HG03139 (cell line): ENCODE data around the gene THYN1.
A peak's percentile ranks its signal among the peaks of the same experiment; 100 is the strongest.
"Not testable (repeated sequence)": the region's sequence is repeated elsewhere in the genome, so short reads cannot be mapped to it uniquely, and the experiment has no call there.

ENCODE experiments used
- ATAC-seq: cut with Tn5 transposase; IDR thresholded peaks from one replicate; pipeline ENCODE4 v1.9.1; 2021; ENCODE audit not compliant: unreplicated experiment

THYN1 gene

DNA sequence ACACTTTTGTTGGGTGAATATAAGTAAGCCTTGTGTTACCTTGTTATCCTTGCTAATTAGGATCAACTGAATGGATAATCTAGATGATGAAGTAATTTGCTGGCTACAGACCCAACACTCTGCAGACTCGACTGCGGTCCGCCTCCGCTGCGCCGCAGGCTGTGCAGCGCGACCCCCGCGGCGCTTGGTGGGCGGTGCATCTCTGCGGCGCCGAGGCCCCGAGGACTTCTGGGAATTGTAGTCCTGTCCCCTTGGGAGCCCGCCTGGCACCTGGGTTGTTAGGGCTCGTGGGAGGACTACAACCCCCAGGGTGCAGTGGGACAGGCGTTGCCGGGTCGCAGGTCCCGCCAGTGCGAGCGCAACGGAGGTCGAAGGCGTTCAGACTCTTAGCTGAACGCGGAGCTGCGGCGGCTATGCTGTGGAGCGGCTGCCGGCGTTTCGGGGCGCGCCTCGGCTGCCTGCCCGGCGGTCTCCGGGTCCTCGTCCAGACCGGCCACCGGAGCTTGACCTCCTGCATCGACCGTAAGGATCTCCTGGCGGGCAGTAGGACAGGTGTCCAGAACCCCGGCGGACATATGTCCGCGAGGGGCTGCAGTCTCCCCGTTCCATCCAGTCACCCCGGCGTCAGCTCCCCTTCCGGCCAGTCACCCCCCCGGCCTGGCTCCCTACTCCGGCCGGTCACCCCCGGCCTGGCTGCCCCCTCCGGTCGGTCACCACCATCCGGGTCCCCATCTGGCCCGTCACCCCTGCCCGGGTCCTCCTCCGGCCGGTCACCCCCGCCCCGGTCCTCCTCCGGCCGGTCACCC lies at the start of gene THYN1, which contains the start of gene ACAD8:
TSS of gene THYN1 (minus strand) at position 165 of the 806 bp plus-strand sequence. CDS start 470 bp downstream, outside the sequence.
TSS of gene ACAD8 (plus strand) at position 381 of the 806 bp plus-strand sequence. CDS start at position 414, 33 bp downstream.
- peak; percentile 99 for ATAC-seq

DNA sequence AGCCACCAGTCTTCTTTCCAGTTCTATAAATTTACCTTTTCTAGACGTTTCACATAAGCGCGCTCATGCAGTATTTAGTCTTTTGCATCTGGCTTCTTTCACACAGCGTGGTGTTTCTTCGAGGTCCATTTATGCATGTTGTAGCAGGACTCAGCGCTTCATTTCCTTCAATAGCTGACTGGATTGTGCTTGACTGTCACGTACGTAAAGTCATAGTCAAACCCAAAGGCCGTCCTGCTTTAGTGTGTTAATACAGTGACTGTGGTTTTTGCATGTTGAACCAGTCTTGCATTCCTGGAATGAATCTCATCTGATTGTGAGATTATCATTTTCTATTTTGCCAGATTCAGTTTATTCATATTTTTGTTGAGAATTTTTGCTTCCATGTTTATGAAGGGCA lies 41.5 kb upstream of the THYN1 start:
- no peak for ATAC-seq

GRCh38 chr11:134293119-134294113 lies 40.3 kb upstream of the THYN1 start:
- ATAC-seq = no peak

GRCh38 chr11:134292661-134293060 lies 39.5 kb upstream of the THYN1 start:
- ATAC-seq = no peak

- ATAC-seq = no peak
These were observed 38.0 kb upstream of the THYN1 start for GRCh38 chr11:134291196-134291595.

DNA sequence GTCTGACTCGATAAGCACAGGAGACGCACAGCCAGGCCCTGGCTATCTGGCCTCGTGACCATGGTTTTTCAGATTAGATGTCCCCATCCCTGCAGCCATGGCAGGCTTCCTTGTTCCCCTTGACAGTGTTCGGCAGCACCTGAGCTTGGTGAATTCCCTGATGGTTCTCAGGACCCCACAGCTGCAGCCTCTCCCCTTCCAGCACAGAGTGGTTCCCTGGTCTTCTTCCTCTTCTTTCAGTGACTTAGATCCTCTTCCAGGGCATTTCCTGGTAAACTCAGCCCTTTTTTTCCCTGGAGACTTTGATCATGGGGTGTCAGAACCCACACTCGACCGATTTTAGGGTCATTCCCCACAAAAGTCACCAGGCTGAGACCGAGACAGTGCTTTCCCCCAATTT lies 37.5 kb upstream of the THYN1 start:
- ATAC-seq = no peak

DNA sequence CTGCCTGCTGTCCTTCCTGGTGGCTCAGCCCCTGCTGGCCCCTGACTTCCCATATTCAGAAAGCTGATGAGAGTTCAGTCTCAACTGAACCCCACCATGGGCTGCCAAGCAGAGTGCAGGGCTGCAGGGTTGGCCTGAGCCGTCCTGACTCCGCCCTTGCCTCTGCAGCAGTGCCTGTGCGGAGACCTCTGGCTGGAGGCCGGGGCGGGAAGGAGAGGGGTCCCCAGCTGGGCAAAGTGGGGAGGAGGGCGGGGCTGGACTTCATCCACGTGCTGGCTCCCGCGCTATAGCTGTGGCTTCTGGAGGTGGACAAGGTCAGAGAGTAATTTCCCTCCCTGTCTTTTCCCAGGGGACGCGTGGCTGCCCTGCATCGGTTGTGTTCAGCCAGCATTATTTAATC lies 36.6 kb upstream of the THYN1 start:
- no peak for ATAC-seq

- no peak for ATAC-seq
These were observed 36.0 kb upstream of the THYN1 start for GRCh38 chr11:134289167-134289566.

DNA sequence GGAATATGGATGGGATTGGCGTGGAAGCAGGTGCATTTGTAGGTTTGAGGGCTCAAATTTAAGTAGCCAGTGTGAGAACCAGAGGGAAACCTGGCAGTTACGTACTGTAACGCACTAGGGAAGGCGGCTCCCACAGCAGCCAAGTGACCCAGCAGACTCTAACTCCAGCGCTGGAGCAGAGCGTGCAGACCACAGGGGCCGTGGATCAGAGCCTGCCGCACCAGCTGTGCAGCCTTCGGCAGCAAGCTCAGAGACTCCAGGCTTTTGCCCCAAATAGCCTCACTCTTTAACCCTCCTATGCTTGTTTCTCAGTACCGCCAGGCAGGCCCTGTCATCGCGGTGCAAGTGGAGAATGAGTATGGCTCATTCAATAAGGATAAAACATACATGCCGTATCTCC lies 35.3 kb upstream of the THYN1 start:
- ATAC-seq = no peak

DNA sequence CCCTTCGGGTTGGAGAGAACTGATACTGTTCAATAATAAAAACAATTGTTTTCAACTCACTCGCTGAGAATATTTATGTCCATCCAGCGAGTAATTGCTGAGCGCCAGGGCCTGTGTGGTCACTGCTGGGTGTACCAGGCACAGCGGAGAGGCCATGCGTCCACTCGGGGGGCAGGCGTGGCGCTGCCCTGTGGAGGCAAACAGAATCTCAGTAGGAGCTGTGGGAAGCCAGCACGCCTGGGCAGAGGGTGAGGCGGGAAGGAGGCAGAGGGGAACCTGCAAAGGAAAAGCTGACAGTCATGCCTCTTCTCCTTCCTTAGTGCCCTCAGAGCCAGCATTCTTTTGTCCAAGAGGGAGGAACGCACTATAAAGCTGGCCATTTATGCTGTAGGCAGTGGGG lies 34.4 kb upstream of the THYN1 start:
- ATAC-seq = no peak

DNA sequence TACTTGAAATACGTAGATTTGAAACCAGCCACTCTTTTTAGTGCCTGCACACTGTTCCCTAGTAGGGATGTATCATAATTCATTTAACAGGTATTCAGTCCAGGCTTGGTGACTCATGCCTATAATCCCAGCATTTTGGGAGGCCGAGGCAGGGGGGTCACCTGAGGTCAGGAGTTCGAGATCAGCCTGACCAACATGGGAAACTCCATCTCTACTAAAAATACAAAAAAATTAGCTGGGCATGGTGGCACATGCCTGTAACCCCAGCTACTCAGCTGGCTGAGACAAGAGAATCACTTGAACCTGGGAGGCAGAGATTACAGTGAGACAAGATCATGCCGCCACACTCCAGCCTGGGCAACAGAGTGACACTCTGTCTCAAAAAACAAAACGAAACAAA lies 31.2 kb upstream of the THYN1 start:
- not testable (repeated sequence) for ATAC-seq

DNA sequence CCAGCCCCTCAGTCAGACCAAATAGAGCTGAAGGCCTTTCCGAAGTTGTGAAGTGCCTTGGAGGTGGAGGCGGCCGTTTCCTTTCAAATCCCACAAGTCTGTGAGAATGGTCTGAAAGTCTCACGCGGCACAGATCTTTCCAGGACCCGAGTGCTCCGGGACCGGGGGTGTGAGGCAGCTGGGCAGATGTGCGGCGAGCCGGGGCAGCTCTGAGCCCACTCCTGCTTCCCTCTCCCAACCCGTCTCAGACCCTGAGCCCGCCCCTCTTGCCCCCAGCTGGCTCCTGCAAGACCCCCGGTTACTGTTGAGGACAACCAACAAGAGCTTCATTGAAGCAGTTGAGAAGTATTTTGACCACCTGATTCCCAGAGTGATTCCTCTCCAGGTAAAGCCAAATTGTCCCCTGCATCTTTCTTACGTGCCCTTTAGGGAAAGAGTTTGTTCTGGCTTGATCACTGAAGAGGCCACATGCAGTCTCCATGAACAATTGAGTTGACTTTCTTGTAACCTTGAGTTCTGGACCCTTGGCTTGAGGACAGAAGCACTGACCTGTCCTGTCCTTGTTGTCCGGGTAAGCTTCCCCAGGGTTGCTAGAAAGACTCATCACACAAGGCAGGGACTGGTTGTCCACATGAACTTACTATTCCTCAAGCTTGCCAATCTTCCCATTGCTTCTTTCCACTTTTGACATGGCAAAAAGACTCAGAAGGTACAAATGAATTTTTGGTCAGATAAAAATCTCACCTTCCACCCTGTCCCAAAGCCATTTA lies 30.5 kb upstream of the THYN1 start:
- no peak for ATAC-seq

DNA sequence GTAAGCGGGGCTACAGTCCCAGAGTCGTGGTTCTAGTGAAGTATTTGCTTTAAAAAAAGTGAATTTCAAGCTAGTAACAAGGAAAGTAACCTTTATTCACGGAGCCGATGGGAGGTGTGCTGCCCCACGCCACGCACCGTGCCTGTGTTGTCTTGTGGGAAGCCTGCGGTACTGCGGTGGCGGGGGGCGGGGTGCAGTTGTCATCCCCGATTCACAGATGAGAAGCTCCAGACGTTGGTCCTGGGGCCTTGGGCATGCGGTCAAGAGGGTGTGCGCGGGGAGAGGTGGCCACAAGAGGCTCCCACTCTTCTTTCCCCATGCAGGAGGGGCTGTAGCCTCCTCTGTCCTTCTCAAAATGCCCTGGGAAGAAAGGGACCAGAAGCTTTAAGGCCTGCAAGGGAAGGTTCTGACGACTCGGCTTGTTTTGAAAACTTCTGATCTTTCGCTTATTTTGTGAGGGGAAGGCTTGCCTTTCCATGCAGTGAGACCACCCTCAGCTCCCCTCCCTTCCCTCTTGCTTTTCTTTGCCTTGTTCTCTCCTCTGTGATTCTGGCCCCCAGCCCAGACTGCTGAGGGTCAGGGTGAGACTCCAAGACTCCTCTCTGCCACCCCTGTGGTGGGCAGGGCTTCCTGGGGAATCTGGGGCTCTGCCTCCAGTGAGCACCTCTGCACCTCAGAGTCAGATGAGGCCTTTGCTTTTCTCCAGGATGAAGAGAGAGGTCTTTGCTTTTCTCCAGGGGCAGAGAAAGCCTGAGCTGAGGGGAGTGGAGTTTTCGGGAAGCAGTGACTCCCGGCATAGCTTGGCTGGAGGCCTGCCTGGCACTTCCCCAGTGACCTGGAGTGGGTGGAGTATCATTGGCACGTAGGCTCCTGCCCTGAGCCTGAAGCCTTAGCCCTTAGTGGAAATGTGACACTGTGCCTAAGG lies 29.2 kb upstream of the THYN1 start:
- no peak for ATAC-seq

GRCh38 chr11:134281635-134282034 lies 28.5 kb upstream of the THYN1 start:
- ATAC-seq = not testable (repeated sequence)

GRCh38 chr11:134278356-134278755 lies 25.2 kb upstream of the THYN1 start:
- ATAC-seq = no peak

- no peak for ATAC-seq
These were observed 24.2 kb upstream of the THYN1 start for GRCh38 chr11:134277183-134278001.

- no peak for ATAC-seq
These were observed 23.4 kb upstream of the THYN1 start for GRCh38 chr11:134276396-134277182.
